8988T (cell line): ENCODE measurements around the gene MCHR1.
"Not testable (repeated sequence)": the region's sequence is repeated elsewhere in the genome, so short reads cannot be mapped to it uniquely, and the experiment has no call there.

Experiments
- DNase-seq: peaks from one replicate; pipeline ENCODE4 v3.0.0; 2011

MCHR1 gene

GRCh38 chr22:40701274-40701673, 22.0 kb downstream of the MCHR1 start:
- no peak for DNase-seq

GRCh38 chr22:40703174-40703573, 23.9 kb downstream of the MCHR1 start:
- DNase-seq = no peak

GRCh38 chr22:40703736-40704135, 24.5 kb downstream of the MCHR1 start:
- DNase-seq = no peak

GRCh38 chr22:40705918-40706682, 26.8 kb downstream of the MCHR1 start:
- no peak for DNase-seq

- DNase-seq = no peak
Measured at GRCh38 chr22:40707154-40707553, 27.9 kb downstream of the MCHR1 start.

GRCh38 chr22:40708177-40708576, 28.9 kb downstream of the MCHR1 start:
- no peak for DNase-seq

GRCh38 chr22:40709752-40710413, 30.6 kb downstream of the MCHR1 start:
- DNase-seq = no peak

- no peak for DNase-seq
Measured at GRCh38 chr22:40712311-40712710, 33.0 kb downstream of the MCHR1 start.

GRCh38 chr22:40714499-40715337, 35.4 kb downstream of the MCHR1 start:
- no peak for DNase-seq

- no peak for DNase-seq
Measured at GRCh38 chr22:40716116-40716515, 36.8 kb downstream of the MCHR1 start.

GRCh38 chr22:40717657-40718056, 38.4 kb downstream of the MCHR1 start:
- not testable (repeated sequence) for DNase-seq

- no peak for DNase-seq
Measured at GRCh38 chr22:40718250-40719204, 39.2 kb downstream of the MCHR1 start.

GRCh38 chr22:40719599-40719998, 40.3 kb downstream of the MCHR1 start:
- no peak for DNase-seq

- DNase-seq = not testable (repeated sequence)
Measured at GRCh38 chr22:40720156-40720537, 40.9 kb downstream of the MCHR1 start.

- DNase-seq = no peak
Measured at GRCh38 chr22:40720538-40721256, 41.4 kb downstream of the MCHR1 start.

- DNase-seq = no peak
Measured at GRCh38 chr22:40721266-40721665, 42.0 kb downstream of the MCHR1 start.

GRCh38 chr22:40723396-40723933, 44.2 kb downstream of the MCHR1 start:
- no peak for DNase-seq

GRCh38 chr22:40726514-40726913, 47.2 kb downstream of the MCHR1 start:
- no peak for DNase-seq

GRCh38 chr22:40727070-40727963, 48.0 kb downstream of the MCHR1 start:
- no peak for DNase-seq

GRCh38 chr22:40727964-40728615, 48.8 kb downstream of the MCHR1 start:
- no peak for DNase-seq
